ENCODE results near the gene LRGUK. TPM values are rescaled to one million over a fixed set of nuclear protein-coding genes. Genes with fewer than 3 reads are reported as not detected.

The LRGUK gene
- total and polyA plus RNA-seq, 2 experiments from 2014 or later = 2.4 to 7.1 TPM

- Histone ChIP-seq H3K9me2 (ENCODE audit: insufficient read depth) (0 out of 2 replicates have a peak, but pooled peaks cover 7% of the 10 kb centered on the region), H3F3A (replicated peaks; ENCODE audit: low read depth) (no peaks in the 10 kb centered on the region), H3K4me3 (no peak overlapping the region), H3K4me1 (ENCODE audit: insufficient read depth) (no peaks in the 10 kb centered on the region), H3K36me3 (ENCODE audit: insufficient read depth) (peaks cover 23% of the 10 kb centered on the region), H3K4me2 (no peak overlapping the region), H3K27me3 (ENCODE audit: insufficient read depth) (no peaks in the 10 kb centered on the region), H3K27ac (ENCODE audit: low read depth) (no peak overlapping the region), H3K79me2 (replicated peaks; ENCODE audit: insufficient read depth) (no peaks in the 10 kb centered on the region), H2AFZ (no peak overlapping the region), H4K20me1 (replicated peaks; ENCODE audit: insufficient read depth) (no peaks in the 10 kb centered on the region)
- DNase-seq (ENCODE audit: low spot score) (no peak), ATAC-seq (no peak)
- H3K4me3 Mint-ChIP-seq = no peak overlapping the region
- TF ChIP-seq ZNF331 (CRISPR knock-in tag; IDR thresholded peaks at IDR 0.05; ENCODE audit: low read depth) (no peak), CREB1 (CRISPR knock-in tag; IDR thresholded peaks at IDR 0.05; ENCODE audit: low read depth) (no peak), STAT1 (IDR thresholded peaks at IDR 0.05; ENCODE audit: unreplicated experiment) (no peak), REST (IDR thresholded peaks at IDR 0.05; ENCODE audit: unreplicated experiment) (no peak), CTCF (conservative IDR thresholded peaks at IDR 0.05; ENCODE audit: low read depth in 2 of 2) (no peak), EZH2phosphoT487 (IDR thresholded peaks at IDR 0.05; ENCODE audit: unreplicated experiment) (no peak), ZNF462 (CRISPR knock-in tag; IDR thresholded peaks at IDR 0.05) (no peak), JUNB (IDR thresholded peaks at IDR 0.05; ENCODE audit: unreplicated experiment) (no peak)
- peaks cover 49% of the 10 kb centered on the region for H3K9me3 Mint-ChIP-seq
- H3K4me1 Mint-ChIP-seq = no peaks in the 10 kb centered on the region
- H3K27ac Mint-ChIP-seq = no peak overlapping the region
- H3K27me3 Mint-ChIP-seq (ENCODE audit: insufficient read depth, low read depth, poor library complexity) = no peaks in the 10 kb centered on the region
- H3K36me3 Mint-ChIP-seq (ENCODE audit: low read depth) = peaks cover 46% of the 10 kb centered on the region
Observed at GRCh38 chr7:134085311-134085710, 41.8 kb upstream of the LRGUK start.
